Suprapubic skin (tissue), 4 donors: ENCODE measurements around the gene TMTC1. TPM values are rescaled to one million over a fixed set of nuclear protein-coding genes. Genes with fewer than 3 reads are reported as not detected.

ENCODE experiments used
- DNase-seq, 2 donors: peaks; one replicate each; pipeline ENCODE4 v3.0.0-alpha.2; 2019; ENCODE audit warnings: low spot score in 2 of 2
- H3K27ac ChIP-seq: fragments of 200-600 bp; sonication (generic); one replicate; pipeline ENCODE4 v1.5.1; 2019
- H3K27me3 ChIP-seq: fragments of 200-600 bp; sonication (generic); one replicate; pipeline ENCODE4 v1.5.1; 2019
- H3K36me3 ChIP-seq: fragments of 200-600 bp; sonication (generic); one replicate; pipeline ENCODE4 v1.5.1; 2019
- H3K4me1 ChIP-seq: fragments of 200-600 bp; sonication (generic); one replicate; pipeline ENCODE4 v1.5.1; 2019
- H3K4me3 ChIP-seq: fragments of 200-600 bp; sonication (generic); one replicate; pipeline ENCODE4 v1.5.1; 2019; ENCODE audit warnings: mild to moderate bottlenecking
- H3K9me3 ChIP-seq: fragments of 200-600 bp; sonication (generic); one replicate; pipeline ENCODE4 v1.5.1; 2019
- CTCF ChIP-seq, 2 donors: fragments of 200-600 bp in 1 of 2; fragments of 450-650 bp in 1 of 2; sonication (generic) in 1 of 2; IDR thresholded peaks; one replicate each; pipeline ENCODE4 v1.5.1; 2016 to 2019; ENCODE audit warnings: antibody characterized with exemption in 2 of 2, mild to moderate bottlenecking in 1 of 2, moderate library complexity in 1 of 2
- EP300 ChIP-seq: sonication (generic); formaldehyde crosslinking; IDR thresholded peaks from one replicate; pipeline ENCODE4 v1.6.1; 2017; ENCODE audit warnings: antibody characterized with exemption
- POLR2A ChIP-seq, 2 donors: fragments of 450-650 bp; IDR thresholded peaks; one replicate each; pipeline ENCODE4 v1.6.1; 2017; ENCODE audit warnings: antibody characterized with exemption in 2 of 2, mild to moderate bottlenecking in 2 of 2, moderate library complexity in 2 of 2
- POLR2AphosphoS5 ChIP-seq, 3 donors: sonication (generic); formaldehyde crosslinking; IDR thresholded peaks; one replicate each; pipeline ENCODE4 v1.6.1; 2017; ENCODE audit warnings: antibody characterized with exemption in 3 of 3
- WGBS: methylation state at CpG from one replicate; pipeline ENCODE4 v1.1.5; 2018; 5-methylcytosine and 5-hydroxymethylcytosine counted together
- total RNA-seq, 4 donors: library from RNA; depleted of rRNA; stranded (reverse); fragments of >200 nt; gene quantifications; one replicate each; pipeline ENCODE4 v1.1.0, GENCODE V29; 2016

TMTC1 gene
- total RNA-seq, 4 donors from 2014 or later = 11.0 to 25.8 (median 19.5) TPM

DNA sequence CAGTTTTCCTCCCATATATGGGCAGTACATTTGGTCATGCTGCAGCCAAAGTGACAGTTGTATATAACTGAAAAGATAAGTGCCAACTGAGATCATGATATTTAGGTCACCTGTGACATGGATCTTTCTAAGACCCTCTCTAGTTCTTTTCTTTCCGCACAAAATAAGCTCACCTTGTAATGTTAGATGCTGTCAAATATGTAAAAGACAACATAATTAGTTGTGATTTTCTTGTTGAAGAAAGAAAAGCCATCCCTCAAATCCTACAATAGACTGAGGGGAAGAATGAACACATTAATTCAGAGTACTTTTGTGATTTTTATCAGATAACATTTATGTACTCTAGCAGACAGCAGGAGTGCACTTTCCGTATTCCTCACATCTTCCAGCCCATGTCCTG, 323.7 kb downstream of the TMTC1 start:
- Histone ChIP-seq H3K4me1 (no peaks in the 10 kb centered on the region), H3K27ac (no peak overlapping the region), H3K27me3 (no peaks in the 10 kb centered on the region), H3K36me3 (no peaks in the 10 kb centered on the region), H3K4me3 (no peak overlapping the region), H3K9me3 (peaks cover 3% of the 10 kb centered on the region)
- DNase-seq = no peak
- no peak for TF ChIP-seq POLR2A (IDR thresholded peaks at IDR 0.05)
- TF ChIP-seq EP300 = no peak
- no peak for TF ChIP-seq POLR2AphosphoS5 (IDR thresholded peaks at IDR 0.05)
- 80% methylated on average over 2 of the region's 2 CpGs for whole genome bisulfite sequencing

DNA sequence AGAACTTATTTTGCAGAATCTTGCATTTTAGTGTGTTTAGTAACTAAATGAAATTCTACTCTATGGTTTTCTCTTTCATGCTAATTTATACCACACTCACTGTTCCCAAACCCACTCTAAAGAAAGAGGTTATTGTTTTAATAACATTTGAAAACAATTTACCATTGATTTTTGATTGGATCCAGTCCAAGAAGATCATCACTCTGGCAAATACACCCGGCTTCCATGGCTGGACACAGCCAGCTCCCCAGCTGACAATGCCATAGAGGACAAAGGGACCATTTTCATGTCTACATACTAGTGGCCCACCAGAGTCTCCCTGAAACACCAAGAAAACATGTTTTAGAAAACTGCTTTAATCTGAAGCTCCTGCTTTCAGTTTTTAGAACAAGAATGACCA, 328.7 kb downstream of the TMTC1 start:
- Histone ChIP-seq H3K36me3 (no peaks in the 10 kb centered on the region), H3K4me1 (no peaks in the 10 kb centered on the region), H3K9me3 (peaks cover 3% of the 10 kb centered on the region), H3K27ac (no peak overlapping the region), H3K4me3 (no peak overlapping the region), H3K27me3 (no peaks in the 10 kb centered on the region)
- no peak for TF ChIP-seq POLR2AphosphoS5 (IDR thresholded peaks at IDR 0.05)
- DNase-seq = no peak
- 48% methylated on average over 1 of the region's 1 CpG for WGBS

- WGBS = 92% methylated on average over 2 of the region's 2 CpGs
- Histone ChIP-seq H3K27ac (no peak overlapping the region), H3K4me3 (no peak overlapping the region), H3K36me3 (no peaks in the 10 kb centered on the region), H3K4me1 (no peaks in the 10 kb centered on the region), H3K27me3 (no peaks in the 10 kb centered on the region), H3K9me3 (no peaks in the 10 kb centered on the region)
- DNase-seq = no peak
- TF ChIP-seq EP300 (no peak), POLR2AphosphoS5 (IDR thresholded peaks at IDR 0.05) (no peak), POLR2A (IDR thresholded peaks at IDR 0.05) (no peak), CTCF (IDR thresholded peaks at IDR 0.05) (no peak)
These were observed 331.9 kb downstream of the TMTC1 start for GRCh38 chr12:29451888-29452287.
